ENCODE results near the gene GTF2F2.
"Not testable (repeated sequence)": the region's sequence is repeated elsewhere in the genome, so short reads cannot be mapped to it uniquely, and the experiment has no call there.

GTF2F2 gene

GRCh38 chr13:45244736-45245135, 124.4 kb downstream of the GTF2F2 start:
- DNase-seq = not testable (repeated sequence)

DNA sequence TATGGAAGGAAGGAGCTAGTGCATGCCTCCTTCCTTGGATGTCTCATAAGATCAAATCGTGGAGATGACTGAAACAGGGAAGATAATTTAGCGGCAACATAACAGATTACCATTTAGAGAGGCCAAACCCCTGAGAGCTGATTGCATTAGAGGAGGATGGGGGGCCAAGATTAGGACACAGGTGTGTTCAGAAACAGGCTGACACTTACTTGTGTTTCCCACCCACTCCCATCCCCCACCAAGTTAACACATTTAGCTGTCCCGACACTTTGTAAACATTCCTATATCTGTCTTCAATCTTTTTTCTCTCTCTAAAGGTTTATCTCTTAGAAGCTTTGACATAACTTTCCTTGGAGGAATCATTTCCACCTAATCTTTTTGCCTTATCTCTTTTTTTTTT, 129.4 kb downstream of the GTF2F2 start:
- no peak for DNase-seq

DNA sequence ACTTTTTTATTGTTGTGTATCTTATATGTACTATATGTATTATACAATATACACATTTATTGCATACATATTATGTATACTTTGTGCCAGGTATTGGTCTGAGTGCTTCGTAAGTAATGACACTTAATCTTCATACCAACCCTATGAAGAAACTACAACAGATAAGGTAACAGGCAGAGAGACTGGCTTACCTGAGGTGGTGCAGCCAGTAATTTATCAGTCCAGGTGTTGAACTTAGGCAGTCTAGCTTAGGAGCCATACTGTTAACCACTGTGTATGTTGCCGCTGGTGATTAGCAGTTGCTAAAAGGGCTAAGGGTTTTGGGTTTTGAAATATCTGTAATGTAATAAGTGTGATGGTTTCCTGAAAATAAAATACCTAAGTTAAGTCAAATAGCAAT, 134.1 kb downstream of the GTF2F2 start:
- no peak for DNase-seq

DNA sequence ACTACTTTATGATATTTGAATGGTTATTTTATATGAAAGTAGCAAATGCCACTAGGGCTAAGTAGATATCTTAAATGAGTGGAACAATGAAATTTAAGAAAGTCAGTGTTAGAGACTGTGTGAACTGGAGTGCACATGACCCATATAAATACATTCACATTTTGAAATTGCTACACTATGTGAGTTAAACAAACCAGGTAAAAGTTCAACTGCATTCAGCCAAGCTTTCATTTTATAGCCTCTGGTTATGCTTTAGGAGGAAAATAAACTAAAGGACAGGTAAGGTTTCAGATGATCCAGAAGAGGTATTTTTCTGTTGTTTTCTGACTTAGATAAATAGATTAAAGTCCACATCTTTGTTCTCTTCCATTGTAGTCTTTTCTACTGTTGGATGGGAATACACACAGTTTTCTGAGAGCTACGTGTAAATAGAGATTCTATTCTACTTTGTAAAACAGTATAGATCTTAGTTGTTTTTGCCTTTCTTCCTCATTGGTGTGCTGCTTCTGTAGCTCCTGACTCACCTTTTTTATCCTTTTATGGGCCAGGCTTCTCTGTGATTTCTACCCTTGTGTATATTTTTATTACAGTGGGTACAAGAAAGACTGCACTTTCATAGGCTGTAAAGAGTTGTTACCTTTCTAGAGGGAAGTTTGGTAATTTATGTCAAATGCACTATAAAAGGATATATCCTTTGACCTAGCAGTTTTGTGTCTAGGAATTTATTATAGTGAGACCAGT, 135.1 kb downstream of the GTF2F2 start:
- DNase-seq = no peak

- no peak for DNase-seq
Observed at GRCh38 chr13:45256254-45256653, 135.9 kb downstream of the GTF2F2 start.

- DNase-seq = no peak
Observed at GRCh38 chr13:45257638-45258333, 137.5 kb downstream of the GTF2F2 start.

GRCh38 chr13:45258334-45258675, 138.0 kb downstream of the GTF2F2 start:
- no peak for DNase-seq

DNA sequence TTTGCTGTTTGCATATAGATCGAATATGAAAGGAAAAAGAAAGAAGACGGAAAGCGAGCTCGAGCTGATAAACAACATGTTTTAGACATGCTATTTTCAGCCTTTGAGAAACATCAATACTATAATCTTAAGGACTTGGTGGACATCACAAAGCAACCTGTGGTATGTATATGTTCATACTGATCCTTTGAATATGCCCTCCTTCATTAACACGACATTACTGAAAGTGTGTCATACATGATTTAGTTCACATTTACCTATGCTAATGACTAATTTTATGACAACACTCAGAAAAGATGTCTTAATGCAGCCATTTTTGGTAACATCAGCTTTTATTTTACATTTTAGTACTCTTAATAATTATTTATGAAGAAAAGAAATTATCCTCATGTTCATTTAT, 146.9 kb downstream of the GTF2F2 start:
- no peak for DNase-seq

DNA sequence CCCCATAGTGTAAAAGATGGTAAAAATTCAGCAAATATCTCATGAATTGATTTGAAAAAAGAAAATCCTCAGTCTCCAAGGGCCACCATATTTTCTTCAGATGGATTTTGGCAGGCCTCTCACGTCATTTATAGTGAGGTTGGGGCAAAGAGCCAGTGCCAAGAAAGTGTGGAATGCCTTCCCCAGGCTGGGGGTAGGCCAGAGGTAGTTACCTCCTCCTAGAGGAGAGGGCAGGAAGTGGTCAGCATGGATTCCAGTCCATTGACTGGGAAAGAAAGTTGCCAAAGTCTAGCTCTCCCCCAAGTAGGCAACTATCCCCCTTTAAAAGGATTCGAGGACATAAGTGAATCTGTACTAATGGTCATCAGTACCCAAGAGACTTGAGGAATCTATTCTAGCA, 148.9 kb downstream of the GTF2F2 start:
- DNase-seq = no peak

DNA sequence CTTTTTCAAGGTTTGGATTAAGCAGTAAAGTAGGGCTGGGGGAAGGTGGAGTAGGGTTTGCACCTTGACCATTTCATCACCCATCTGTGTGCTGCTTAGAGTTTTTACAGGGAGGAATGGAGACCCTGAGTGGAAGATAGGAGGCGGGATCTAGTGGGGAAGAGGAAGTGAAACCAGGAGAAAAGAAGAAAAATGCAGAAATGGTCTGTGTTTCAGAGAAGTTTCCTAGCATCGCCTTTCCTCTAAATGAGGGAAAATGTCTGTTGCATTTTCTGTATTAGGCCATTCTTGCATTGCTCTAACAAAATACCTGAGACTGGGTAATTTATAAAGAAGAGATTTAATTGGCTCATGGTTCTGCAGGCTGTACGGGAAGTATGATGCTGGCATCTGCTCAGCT, 156.6 kb downstream of the GTF2F2 start:
- no peak for DNase-seq

GRCh38 chr13:45278096-45278645, 157.9 kb downstream of the GTF2F2 start:
- DNase-seq = peak in 3 of 56 donors; percentile 5 to 9 (median 5)

- DNase-seq = no peak
Observed at GRCh38 chr13:45280011-45280410, 159.7 kb downstream of the GTF2F2 start.

DNA sequence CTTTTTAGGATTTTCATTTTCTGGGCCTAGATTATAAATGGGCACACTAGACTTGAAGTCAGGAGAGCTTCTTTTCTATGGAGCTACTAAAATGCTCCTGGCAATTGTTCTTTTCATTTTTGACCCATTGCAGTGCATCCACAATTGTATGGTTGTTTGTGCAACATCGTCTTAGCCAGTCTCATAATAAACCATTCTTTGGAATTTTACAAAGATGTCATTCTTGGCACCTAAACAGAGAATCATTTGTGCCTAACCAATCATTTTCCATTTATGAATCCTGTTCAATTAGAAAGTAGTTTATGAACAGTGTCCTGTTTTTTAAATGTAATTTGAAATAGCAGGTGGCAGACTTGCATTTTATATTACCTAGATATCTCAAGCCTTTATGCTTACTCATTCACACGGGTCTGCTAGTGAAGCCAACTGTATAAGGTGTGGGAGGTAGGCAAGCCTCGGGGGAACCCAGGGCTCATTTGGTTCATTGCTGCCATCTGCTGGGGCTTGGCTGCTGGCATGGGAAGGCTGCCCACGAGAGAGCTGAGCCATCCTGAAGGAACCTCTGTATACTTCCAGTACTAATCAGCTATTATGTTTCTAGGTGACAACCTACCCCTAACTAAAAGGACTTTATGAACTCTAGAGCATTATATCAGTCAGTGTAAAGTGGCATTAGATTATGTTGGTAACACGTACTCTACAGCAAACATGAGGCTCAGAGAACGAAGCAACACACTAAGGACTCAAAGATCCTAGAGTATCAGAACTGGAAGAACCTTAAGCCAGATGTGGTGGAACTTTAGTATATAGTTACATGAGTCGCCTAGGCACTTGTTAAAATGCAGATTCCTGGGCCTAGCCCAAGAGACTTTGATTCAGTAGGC, 160.7 kb downstream of the GTF2F2 start:
- DNase-seq = peak in 55 of 56 donors; percentile 10 to 92 (median 75)

- DNase-seq = no peak
Observed at GRCh38 chr13:45282994-45283393, 162.7 kb downstream of the GTF2F2 start.

- no peak for DNase-seq
Observed at GRCh38 chr13:45289936-45290563, 169.7 kb downstream of the GTF2F2 start.

GRCh38 chr13:45292176-45292575, 171.9 kb downstream of the GTF2F2 start:
- DNase-seq = no peak

GRCh38 chr13:45295536-45295935, 175.2 kb downstream of the GTF2F2 start:
- DNase-seq = no peak

- DNase-seq = no peak
Observed at GRCh38 chr13:45296259-45296658, 175.9 kb downstream of the GTF2F2 start.

GRCh38 chr13:45297456-45298205, 177.3 kb downstream of the GTF2F2 start:
- peak in 31 of 56 donors; percentile 2 to 67 (median 27) for DNase-seq

GRCh38 chr13:45298206-45298505, 177.8 kb downstream of the GTF2F2 start:
- no peak for DNase-seq

- DNase-seq = not testable (repeated sequence)
Observed at GRCh38 chr13:45298550-45298949, 178.2 kb downstream of the GTF2F2 start.
